Measurements from ENCODE around the gene SNAP23. TPM values are rescaled to one million over a fixed set of nuclear protein-coding genes. Genes with fewer than 3 reads are reported as not detected.

The SNAP23 gene
- total RNA-seq, 1 experiment from 2014 or later: 31.2 TPM

- intact Hi-C loops (cut with micrococcal nuclease): no loop called here
- ChIA-PET POLR2A (interaction anchor here (2.2 kb wide), 1 partner anchor 9 kb away, joined by 7 read pairs; the partner anchor contains the start of gene SNAP23), CTCF (no interaction called here), RAD21 (ENCODE audit: low non-redundant PET in 1 of 2, low total read pairs in 2 of 2, uncharacterized antibody in 2 of 2, unreplicated experiment in 2 of 2) (no interaction called here)
- no peak for DNase-seq (ENCODE audit: low read depth, low spot score)
- no TSS peak for BruUV-seq (replicated peaks)
- H3K4me3 ChIP-seq (replicated peaks in 1 of 2; ENCODE audit: low read depth in 1 of 2, low read length in 2 of 2): no peak overlapping the region
- no peak overlapping the region for H3K27ac ChIP-seq (ENCODE audit: low read depth, low read length)
- ATAC-seq: no peak
- TF ChIP-seq CBX3 (IDR thresholded peaks at IDR 0.05; ENCODE audit: low read depth): no peak
- TF ChIP-seq SP1 (IDR thresholded peaks at IDR 0.05; ENCODE audit: low read depth): no peak
- no peak for TF ChIP-seq EZH2phosphoT487 (IDR thresholded peaks at IDR 0.05; ENCODE audit: borderline replicate concordance)
- no peak for TF ChIP-seq JUND (IDR thresholded peaks at IDR 0.05)
- no peak for TF ChIP-seq CTCF (IDR thresholded peaks at IDR 0.05 in 2 of 3, conservative IDR thresholded peaks at IDR 0.05 in 1 of 3; ENCODE audit: borderline replicate concordance in 1 of 3, insufficient read depth in 1 of 3, low read depth in 2 of 3, low read length in 2 of 3)
- no peak for TF ChIP-seq RAD21 (IDR thresholded peaks at IDR 0.05; ENCODE audit: low read depth)
- TF ChIP-seq CEBPB (IDR thresholded peaks at IDR 0.05; ENCODE audit: low read depth): no peak
- no peaks in the 10 kb centered on the region for H3K9me3 ChIP-seq (ENCODE audit: control insufficient read depth in 1 of 2, insufficient read depth in 1 of 2, low read depth in 1 of 2, low read length in 2 of 2)
- H3K4me2 ChIP-seq (ENCODE audit: low read length): no peak overlapping the region
- H3K79me2 ChIP-seq (ENCODE audit: insufficient read depth, low read length): peaks cover 14% of the 10 kb centered on the region; the same call in 1 of the 2 replicates
- H3K27me3 ChIP-seq (ENCODE audit: insufficient read depth, low read length): no peaks in the 10 kb centered on the region
- peaks cover 4 to 12% of the 10 kb centered on the region in 2 experiments for H3K4me1 ChIP-seq (ENCODE audit: control insufficient read depth in 1 of 2, insufficient read depth in 2 of 2, low read length in 2 of 2)
- H2AFZ ChIP-seq (ENCODE audit: low read depth, low read length, poor library complexity, severe bottlenecking): no peak overlapping the region
- no peaks in the 10 kb centered on the region for H4K20me1 ChIP-seq (ENCODE audit: insufficient read depth)
- H3K9me2 ChIP-seq (ENCODE audit: insufficient read depth): no peaks in the 10 kb centered on the region
- H3K36me3 ChIP-seq (ENCODE audit: control insufficient read depth in 1 of 2, insufficient read depth in 2 of 2, low read length in 2 of 2): no peaks in the 10 kb centered on the region
- H3K9ac ChIP-seq (ENCODE audit: low read length): no peak overlapping the region
These were observed 9.2 kb downstream of the SNAP23 start for GRCh38 chr15:42504631-42505030.

GRCh38 chr15:42507514-42507913 is 12.1 kb downstream of the SNAP23 start:
- no peak for DNase-seq (ENCODE audit: low read depth, low spot score)
- no TSS peak for BruUV-seq (replicated peaks)
- H3K9ac ChIP-seq (ENCODE audit: low read length): no peak overlapping the region
- no peak overlapping the region for H3K4me3 ChIP-seq (replicated peaks in 1 of 2; ENCODE audit: low read depth in 1 of 2, low read length in 2 of 2)
- no peak overlapping the region for H3K27ac ChIP-seq (ENCODE audit: low read depth, low read length)
- no peak overlapping the region for H2AFZ ChIP-seq (ENCODE audit: low read depth, low read length, poor library complexity, severe bottlenecking)
- ChIA-PET POLR2A (no interaction called here), RAD21 (ENCODE audit: low non-redundant PET in 1 of 2, low total read pairs in 2 of 2, uncharacterized antibody in 2 of 2, unreplicated experiment in 2 of 2) (no interaction called here), CTCF (no interaction called here)
- H4K20me1 ChIP-seq (ENCODE audit: insufficient read depth): no peaks in the 10 kb centered on the region
- H3K79me2 ChIP-seq (ENCODE audit: insufficient read depth, low read length): peaks cover 8% of the 10 kb centered on the region; the same call in 1 of the 2 replicates
- H3K4me1 ChIP-seq (ENCODE audit: control insufficient read depth in 1 of 2, insufficient read depth in 2 of 2, low read length in 2 of 2): peaks cover 0 to 6% of the 10 kb centered on the region in 2 experiments; a peak in 1 of 4 replicates
- H3K9me2 ChIP-seq (ENCODE audit: insufficient read depth): no peaks in the 10 kb centered on the region
- intact Hi-C loops (cut with micrococcal nuclease): no loop called here
- H3K27me3 ChIP-seq (ENCODE audit: insufficient read depth, low read length): no peaks in the 10 kb centered on the region
- H3K36me3 ChIP-seq (ENCODE audit: control insufficient read depth in 1 of 2, insufficient read depth in 2 of 2, low read length in 2 of 2): no peaks in the 10 kb centered on the region
- no peaks in the 10 kb centered on the region for H3K9me3 ChIP-seq (ENCODE audit: control insufficient read depth in 1 of 2, insufficient read depth in 1 of 2, low read depth in 1 of 2, low read length in 2 of 2)
- TF ChIP-seq SP1 (IDR thresholded peaks at IDR 0.05; ENCODE audit: low read depth) (no peak), ZFX (IDR thresholded peaks at IDR 0.05) (no peak), ELF1 (IDR thresholded peaks at IDR 0.05; ENCODE audit: borderline replicate concordance, low read depth) (no peak), POLR2AphosphoS5 (IDR thresholded peaks at IDR 0.05; ENCODE audit: low read depth, low read length) (no peak), EZH2phosphoT487 (IDR thresholded peaks at IDR 0.05; ENCODE audit: borderline replicate concordance) (no peak), YY1 (IDR thresholded peaks at IDR 0.05; ENCODE audit: extremely low read depth, insufficient replicate concordance, low read depth, low read length) (no peak), REST (IDR thresholded peaks at IDR 0.05; ENCODE audit: low read depth) (no peak), JUND (IDR thresholded peaks at IDR 0.05) (no peak), SRF (IDR thresholded peaks at IDR 0.05; ENCODE audit: low read depth) (no peak), ATF3 (IDR thresholded peaks at IDR 0.05) (no peak), FOSL1 (IDR thresholded peaks at IDR 0.05; ENCODE audit: low read depth) (no peak), EGR1 (IDR thresholded peaks at IDR 0.05; ENCODE audit: low read depth) (no peak), CEBPB (IDR thresholded peaks at IDR 0.05; ENCODE audit: low read depth) (no peak), RAD21 (IDR thresholded peaks at IDR 0.05; ENCODE audit: low read depth) (no peak), ZNF274 (IDR thresholded peaks at IDR 0.05; ENCODE audit: low read depth, low read length) (no peak)
- ATAC-seq: no peak
- no peak overlapping the region for H3K4me2 ChIP-seq (ENCODE audit: low read length)
